Muscle layer of duodenum (tissue), 2 donors: ENCODE results near the gene NDUFA3.

Experiments used
- H3K27ac ChIP-seq: one replicate; pipeline ENCODE4 v1.7.0; 2013; ENCODE audit warnings: mild to moderate bottlenecking, low read length
- H3K27me3 ChIP-seq: one replicate; pipeline ENCODE4 v1.7.0; 2013; ENCODE audit warnings: low read depth, mild to moderate bottlenecking, control low read depth, low read length
- H3K36me3 ChIP-seq, 2 donors: one replicate each; pipeline ENCODE4 v1.7.0; 2013; ENCODE audit warnings: low read length in 2 of 2, control low read depth in 1 of 2, mild to moderate bottlenecking in 1 of 2; ENCODE audit not compliant: insufficient read depth in 2 of 2, control insufficient read depth in 1 of 2
- H3K4me1 ChIP-seq, 2 donors: one replicate each; pipeline ENCODE4 v1.7.0; 2013; ENCODE audit warnings: low read length in 2 of 2, mild to moderate bottlenecking in 2 of 2, control low read depth in 1 of 2, moderate library complexity in 1 of 2; ENCODE audit not compliant: insufficient read depth in 2 of 2, control insufficient read depth in 1 of 2
- H3K4me3 ChIP-seq, 2 donors: one replicate each; pipeline ENCODE4 v1.7.0; 2013; ENCODE audit warnings: low read length in 2 of 2, low read depth in 1 of 2, mild to moderate bottlenecking in 1 of 2
- H3K9me3 ChIP-seq, 2 donors: one replicate each; pipeline ENCODE4 v1.7.0; 2013; ENCODE audit warnings: low read length in 2 of 2, control low read depth in 1 of 2, mild to moderate bottlenecking in 1 of 2; ENCODE audit not compliant: control insufficient read depth in 1 of 2
- donor health status: healthy.

The NDUFA3 gene

GRCh38 chr19:54108496-54108895, 5.8 kb downstream of the NDUFA3 start:
- H3K27ac ChIP-seq = no peak overlapping the region
- no peaks in the 10 kb centered on the region for H3K27me3 ChIP-seq
- H3K9me3 ChIP-seq = no peaks in the 10 kb centered on the region
- peaks cover 25 to 58% of the 10 kb centered on the region in 2 donors for H3K36me3 ChIP-seq
- peaks cover 1 to 10% of the 10 kb centered on the region in 2 donors for H3K4me1 ChIP-seq
- H3K4me3 ChIP-seq = no peak overlapping the region

DNA sequence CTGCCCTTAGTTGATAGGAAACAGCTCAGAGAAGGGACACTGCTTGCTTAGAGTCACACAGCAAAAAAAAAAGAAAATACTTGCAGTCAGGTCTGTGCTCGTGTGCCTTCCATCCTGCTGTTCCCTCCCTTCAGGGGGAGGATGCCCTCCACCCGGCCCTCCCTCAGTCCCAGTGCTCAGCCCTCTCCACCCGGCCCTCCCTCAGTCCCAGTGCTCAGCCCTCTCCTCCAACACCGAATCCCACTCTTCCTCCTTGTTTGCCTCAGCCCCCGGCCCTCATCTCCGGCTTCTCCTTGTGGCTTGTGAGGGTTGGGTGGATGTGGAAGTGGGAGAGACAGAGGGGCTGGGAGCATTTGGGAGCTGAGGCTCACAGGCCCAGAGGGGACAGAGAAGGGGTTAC, 7.0 kb downstream of the NDUFA3 start:
- Histone ChIP-seq H3K4me1 (peaks cover 0 to 8% of the 10 kb centered on the region in 2 donors), H3K9me3 (no peaks in the 10 kb centered on the region), H3K36me3 (peaks cover 25 to 58% of the 10 kb centered on the region in 2 donors), H3K4me3 (no peak overlapping the region), H3K27ac (no peak overlapping the region), H3K27me3 (no peaks in the 10 kb centered on the region)

DNA sequence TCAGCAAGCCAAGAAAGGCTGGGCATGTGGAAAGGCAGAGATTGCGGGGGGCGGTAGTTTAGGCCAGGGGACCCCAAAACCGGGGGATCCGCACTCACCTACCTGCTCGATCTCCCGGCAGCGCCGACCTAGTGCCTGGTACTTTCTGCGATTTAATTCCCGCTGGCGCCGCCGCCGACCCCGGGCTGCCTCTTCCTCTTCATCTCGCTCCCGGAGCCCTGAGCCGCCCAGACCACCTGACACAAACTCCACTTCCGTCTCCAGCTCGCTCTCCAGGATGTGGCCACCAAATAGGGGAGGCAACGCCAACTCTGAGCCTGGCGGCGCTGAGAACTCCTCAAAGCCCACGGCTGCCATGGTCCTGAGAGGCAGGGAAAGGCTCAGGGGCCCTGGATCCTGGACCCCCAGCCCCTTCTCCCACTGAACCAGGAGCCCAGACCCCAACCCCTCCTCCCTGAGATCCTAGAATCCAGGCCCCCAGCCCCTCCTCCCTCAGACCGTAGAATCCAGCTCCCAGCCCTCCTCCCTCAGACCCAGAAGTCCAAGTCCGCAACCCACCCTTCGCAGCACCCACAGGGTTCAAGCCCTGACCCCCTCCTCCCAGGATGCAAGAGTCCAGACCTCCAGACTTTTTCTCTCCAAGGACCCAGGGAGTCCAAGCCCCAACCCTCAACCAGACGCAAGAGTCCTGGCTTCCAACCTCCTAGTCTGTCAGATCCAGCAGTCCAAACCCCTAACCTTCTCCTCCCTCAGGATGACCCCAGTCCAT, 11.9 kb downstream of the NDUFA3 start:
- H3K4me3 ChIP-seq = peak overlapping the region; percentile 84 to 94
- peak overlapping the region; percentile 99 for H3K27ac ChIP-seq

GRCh38 chr19:54115109-54116063, 12.7 kb downstream of the NDUFA3 start, which contains the start of the genes PRPF31 and TFPT:
Gene PRPF31 (plus strand): TSS chr19:54115754. CDS start chr19:54118279, 2,525 bp downstream.
Gene TFPT (minus strand): TSS chr19:54115657. CDS start chr19:54115269, 388 bp downstream.
- H3K36me3 ChIP-seq = peaks cover 21 to 29% of the 10 kb centered on the region in 2 donors
- H3K27me3 ChIP-seq = no peaks in the 10 kb centered on the region
- H3K4me1 ChIP-seq = peaks cover 0 to 24% of the 10 kb centered on the region in 2 donors
- peak within 1 kb of the TSS; percentile 84 to 94 for H3K4me3 ChIP-seq
- H3K27ac ChIP-seq = peak within 1 kb of the TSS; percentile 99
- H3K9me3 ChIP-seq = no peaks in the 10 kb centered on the region

More for the DNA sequence above, 11.9 kb downstream of the NDUFA3 start:
- Histone ChIP-seq H3K4me1 (peaks cover 0 to 24% of the 10 kb centered on the region in 2 donors), H3K9me3 (no peaks in the 10 kb centered on the region), H3K27me3 (no peaks in the 10 kb centered on the region), H3K36me3 (peaks cover 18 to 29% of the 10 kb centered on the region in 2 donors)

DNA sequence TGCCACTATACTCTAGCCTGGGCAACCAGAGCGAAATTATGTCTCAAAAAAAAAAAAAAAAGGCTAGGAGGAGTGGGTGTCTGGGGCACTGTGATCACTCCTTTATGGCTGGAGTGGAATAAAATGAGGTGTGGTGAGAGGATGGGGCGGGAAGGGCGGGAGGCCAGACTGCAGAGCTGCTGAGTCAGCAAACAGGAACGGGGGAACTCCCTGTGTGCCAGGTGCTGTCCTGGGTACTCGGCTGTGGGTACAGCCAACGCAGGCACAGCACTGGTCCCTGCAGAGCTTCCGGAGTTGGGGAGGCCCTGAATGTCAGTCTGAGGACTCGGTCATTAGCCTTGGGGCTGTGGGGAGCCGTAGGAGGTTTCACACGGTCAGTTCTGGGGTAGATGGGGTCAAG, 18.6 kb downstream of the NDUFA3 start:
- H3K27ac ChIP-seq = no peak overlapping the region
- no peaks in the 10 kb centered on the region for H3K9me3 ChIP-seq
- peaks cover 48 to 73% of the 10 kb centered on the region in 2 donors for H3K36me3 ChIP-seq
- no peak overlapping the region for H3K4me3 ChIP-seq
- H3K4me1 ChIP-seq = peaks cover 0 to 10% of the 10 kb centered on the region in 2 donors
- H3K27me3 ChIP-seq = no peaks in the 10 kb centered on the region

- Histone ChIP-seq H3K9me3 (no peaks in the 10 kb centered on the region), H3K27me3 (no peaks in the 10 kb centered on the region), H3K4me1 (no peaks in the 10 kb centered on the region), H3K36me3 (peaks cover 46 to 88% of the 10 kb centered on the region in 2 donors), H3K27ac (no peak overlapping the region), H3K4me3 (no peak overlapping the region)
Measured at GRCh38 chr19:54123682-54124081, 21.0 kb downstream of the NDUFA3 start.

DNA sequence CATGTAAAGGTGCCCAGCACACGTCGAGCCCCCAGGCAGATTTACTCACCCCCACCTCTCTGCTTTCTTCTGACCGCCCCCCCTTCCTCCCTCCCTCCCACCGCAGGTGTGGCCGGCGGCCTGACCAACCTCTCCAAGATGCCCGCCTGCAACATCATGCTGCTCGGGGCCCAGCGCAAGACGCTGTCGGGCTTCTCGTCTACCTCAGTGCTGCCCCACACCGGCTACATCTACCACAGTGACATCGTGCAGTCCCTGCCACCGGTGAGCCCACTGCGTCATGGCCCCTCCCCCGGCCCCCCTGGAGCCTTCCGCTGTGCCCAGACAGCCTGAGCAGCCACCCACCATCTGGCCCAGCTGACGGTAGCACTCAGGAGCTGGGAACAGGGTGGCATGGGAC, 21.7 kb downstream of the NDUFA3 start:
- Histone ChIP-seq H3K4me3 (no peak overlapping the region), H3K9me3 (no peaks in the 10 kb centered on the region), H3K36me3 (peaks cover 44 to 93% of the 10 kb centered on the region in 2 donors), H3K4me1 (no peaks in the 10 kb centered on the region), H3K27me3 (no peaks in the 10 kb centered on the region), H3K27ac (no peak overlapping the region)

GRCh38 chr19:54125713-54126112, 23.1 kb downstream of the NDUFA3 start:
- no peaks in the 10 kb centered on the region for H3K27me3 ChIP-seq
- H3K27ac ChIP-seq = no peak overlapping the region
- no peaks in the 10 kb centered on the region for H3K4me1 ChIP-seq
- no peaks in the 10 kb centered on the region for H3K9me3 ChIP-seq
- H3K36me3 ChIP-seq = peaks cover 37 to 94% of the 10 kb centered on the region in 2 donors
- no peak overlapping the region for H3K4me3 ChIP-seq

DNA sequence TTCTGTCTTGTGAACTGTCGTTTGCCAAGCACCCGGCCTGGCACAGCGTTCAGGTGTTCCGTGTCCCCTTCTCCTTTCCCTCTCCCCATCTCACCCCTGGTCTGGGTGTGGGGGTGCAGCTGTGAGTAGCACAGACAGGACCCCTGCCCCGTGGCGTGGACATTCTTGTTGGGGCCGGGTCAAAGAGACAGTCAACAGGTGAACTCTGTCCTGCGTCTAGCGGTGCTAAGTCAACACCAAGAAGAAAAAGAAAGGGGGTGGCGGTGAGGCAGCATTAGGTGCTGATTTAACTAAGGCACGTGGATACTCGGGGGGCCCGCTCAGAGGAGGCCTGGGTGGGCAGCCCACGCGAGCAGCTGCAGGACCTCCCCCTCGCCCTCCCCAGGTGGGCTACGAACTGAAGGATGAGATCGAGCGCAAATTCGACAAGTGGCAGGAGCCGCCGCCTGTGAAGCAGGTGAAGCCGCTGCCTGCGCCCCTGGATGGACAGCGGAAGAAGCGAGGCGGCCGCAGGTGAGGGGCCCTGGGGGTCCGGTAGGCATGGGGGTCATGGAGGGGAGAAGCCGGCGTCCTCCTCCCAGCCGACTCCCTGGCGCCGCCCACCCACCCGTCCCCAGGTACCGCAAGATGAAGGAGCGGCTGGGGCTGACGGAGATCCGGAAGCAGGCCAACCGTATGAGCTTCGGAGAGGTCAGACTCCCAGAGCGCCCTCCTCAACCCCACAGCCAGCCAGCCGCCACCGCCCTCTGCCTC, 25.2 kb downstream of the NDUFA3 start:
- no peak overlapping the region for H3K4me3 ChIP-seq
- no peaks in the 10 kb centered on the region for H3K27me3 ChIP-seq
- H3K4me1 ChIP-seq = no peaks in the 10 kb centered on the region
- H3K9me3 ChIP-seq = no peaks in the 10 kb centered on the region
- H3K27ac ChIP-seq = no peak overlapping the region
- H3K36me3 ChIP-seq = peaks cover 30 to 90% of the 10 kb centered on the region in 2 donors

GRCh38 chr19:54128441-54128725, 25.7 kb downstream of the NDUFA3 start:
- no peaks in the 10 kb centered on the region for H3K27me3 ChIP-seq
- H3K4me3 ChIP-seq = no peak overlapping the region
- H3K36me3 ChIP-seq = peaks cover 30 to 85% of the 10 kb centered on the region in 2 donors
- no peaks in the 10 kb centered on the region for H3K9me3 ChIP-seq
- H3K4me1 ChIP-seq = no peaks in the 10 kb centered on the region
- H3K27ac ChIP-seq = no peak overlapping the region
